OCI-LY1 (cell line): ENCODE results near the gene UQCR11.
A peak's percentile ranks its signal among the peaks of the same experiment; 100 is the strongest.

Experiments
- H2AFZ ChIP-seq: fragments of 200-600 bp; sonication (generic), shearing (Covaris generic); 2 replicates; pipeline ENCODE4 v1.6.0; 2014; ENCODE audit warnings: antibody characterized with exemption, mild to moderate bottlenecking, low read length
- H3F3A ChIP-seq: fragments of 200-600 bp; sonication (generic), shearing (Covaris generic); 2 replicates; pipeline ENCODE4 v1.6.0; 2014; ENCODE audit warnings: mild to moderate bottlenecking, antibody characterized with exemption, low read length, moderate library complexity; ENCODE audit not compliant: insufficient read depth
- H3K27ac ChIP-seq: fragments of 200-600 bp; sonication (generic); 2 replicates; pipeline ENCODE4 v1.5.1; 2014; ENCODE audit warnings: low read length, mixed run types, mild to moderate bottlenecking, low read depth; ENCODE audit not compliant: poor library complexity, severe bottlenecking
- H3K27me3 ChIP-seq: fragments of 200-600 bp; sonication (generic); 2 replicates; pipeline ENCODE4 v1.6.0; 2014; ENCODE audit warnings: antibody characterized with exemption, mild to moderate bottlenecking, low read length, moderate library complexity; ENCODE audit not compliant: insufficient read depth
- H3K36me3 ChIP-seq: fragments of 200-600 bp; sonication (generic); 2 replicates; pipeline ENCODE4 v1.6.1; 2014; ENCODE audit warnings: mild to moderate bottlenecking, antibody characterized with exemption, low read length, moderate library complexity, mixed read lengths; ENCODE audit not compliant: insufficient read depth
- H3K4me1 ChIP-seq: fragments of 200-600 bp; sonication (generic); 2 replicates; pipeline ENCODE4 v1.5.1; 2014; ENCODE audit warnings: mild to moderate bottlenecking, low read length, moderate library complexity; ENCODE audit not compliant: insufficient read depth, severe bottlenecking
- H3K4me2 ChIP-seq: fragments of 200-600 bp; sonication (generic), shearing (Covaris generic); 2 replicates; pipeline ENCODE4 v1.6.1; 2014; ENCODE audit warnings: low read length
- H3K4me3 ChIP-seq: fragments of 200-600 bp; sonication (generic); 2 replicates; pipeline ENCODE4 v1.5.1; 2014; ENCODE audit warnings: low read length, low read depth, mild to moderate bottlenecking, mixed read lengths; ENCODE audit not compliant: poor library complexity, severe bottlenecking
- H3K79me2 ChIP-seq: fragments of 200-600 bp; shearing (Covaris generic); 2 replicates; pipeline ENCODE4 v1.6.1; 2016; ENCODE audit warnings: mixed run types, low read length, mixed read lengths; ENCODE audit not compliant: insufficient read depth
- H3K9ac ChIP-seq: fragments of 200-600 bp; sonication (generic), shearing (Covaris generic); 2 replicates; pipeline ENCODE4 v1.6.1; 2014; ENCODE audit warnings: mild to moderate bottlenecking, low read length, mixed read lengths
- H3K9me2 ChIP-seq: fragments of 200-600 bp; sonication (generic), shearing (Covaris generic); 2 replicates; pipeline ENCODE4 v1.6.1; 2014; ENCODE audit warnings: low read depth, mild to moderate bottlenecking, low read length, mixed read lengths
- H3K9me3 ChIP-seq: fragments of 200-600 bp; shearing (Covaris generic); 2 replicates; pipeline ENCODE4 v1.6.1; 2014; ENCODE audit warnings: low read length, mixed read lengths
- H4K20me1 ChIP-seq: fragments of 200-600 bp; sonication (generic), shearing (Covaris generic); 2 replicates; pipeline ENCODE4 v1.6.0; 2016; ENCODE audit warnings: mild to moderate bottlenecking, low read length; ENCODE audit not compliant: insufficient read depth
- CTCF ChIP-seq: fragments of 200-600 bp; sonication (generic), shearing (Covaris generic); IDR thresholded peaks from 2 replicates; pipeline ENCODE4 v1.5.1; 2017; ENCODE audit warnings: mild to moderate bottlenecking, antibody characterized with exemption, low read length, moderate library complexity, mixed read lengths
- EZH2 ChIP-seq: fragments of 200-600 bp; sonication (generic), shearing (Covaris generic); IDR thresholded peaks from 2 replicates; pipeline ENCODE4 v1.8.0; 2017; ENCODE audit warnings: borderline replicate concordance, mixed run types, mild to moderate bottlenecking, antibody characterized with exemption, low read length, moderate library complexity, mixed read lengths

UQCR11 gene

GRCh38 chr19:1591421-1592023 is 13.7 kb downstream of the UQCR11 start:
- no peak for TF ChIP-seq CTCF
- TF ChIP-seq EZH2: no peak
- no peaks in the 10 kb centered on the region for H3K9me2 ChIP-seq
- H4K20me1 ChIP-seq: no peaks in the 10 kb centered on the region
- H3K36me3 ChIP-seq: peaks cover 44% of the 10 kb centered on the region; the same call in 1 of the 2 replicates
- peak overlapping the region; percentile 99 for H3K4me3 ChIP-seq
- no peaks in the 10 kb centered on the region for H3K9me3 ChIP-seq
- peak overlapping the region; percentile 92 for H3K27ac ChIP-seq
- peak overlapping the region; percentile 100 for H3K9ac ChIP-seq
- H3F3A ChIP-seq: 0 out of 2 replicates have a peak, but pooled peaks cover 4% of the 10 kb centered on the region
- H3K4me2 ChIP-seq: peak overlapping the region; percentile 99
- no peaks in the 10 kb centered on the region for H3K27me3 ChIP-seq
- H2AFZ ChIP-seq: no peak overlapping the region
- peaks cover 28% of the 10 kb centered on the region for H3K4me1 ChIP-seq
- H3K79me2 ChIP-seq: peaks cover 49% of the 10 kb centered on the region

- Histone ChIP-seq H3K4me2 (peak overlapping the region; percentile 99), H3K27me3 (no peaks in the 10 kb centered on the region), H3K4me3 (peak overlapping the region; percentile 99), H3K27ac (peak overlapping the region; percentile 92), H3K9me3 (no peaks in the 10 kb centered on the region), H3K4me1 (peaks cover 28% of the 10 kb centered on the region), H3F3A (0 out of 2 replicates have a peak, but pooled peaks cover under 1% of the 10 kb centered on the region), H2AFZ (no peak overlapping the region), H4K20me1 (no peaks in the 10 kb centered on the region), H3K9ac (peak overlapping the region; percentile 100), H3K36me3 (peaks cover 47% of the 10 kb centered on the region), H3K9me2 (no peaks in the 10 kb centered on the region), H3K79me2 (peaks cover 51% of the 10 kb centered on the region)
- TF ChIP-seq CTCF (peak; percentile 57), EZH2 (no peak)
Observed at GRCh38 chr19:1590641-1591397, 14.4 kb downstream of the UQCR11 start.

GRCh38 chr19:1587872-1588271 is 17.4 kb downstream of the UQCR11 start:
- no peak overlapping the region for H3K9ac ChIP-seq
- no peaks in the 10 kb centered on the region for H3K9me3 ChIP-seq
- H3K4me2 ChIP-seq: no peak overlapping the region
- H3F3A ChIP-seq: no peaks in the 10 kb centered on the region
- H3K27ac ChIP-seq: no peak overlapping the region
- H2AFZ ChIP-seq: no peak overlapping the region
- H3K27me3 ChIP-seq: no peaks in the 10 kb centered on the region
- no peak for TF ChIP-seq CTCF
- H3K4me3 ChIP-seq: no peak overlapping the region
- no peaks in the 10 kb centered on the region for H4K20me1 ChIP-seq
- H3K4me1 ChIP-seq: peaks cover 20% of the 10 kb centered on the region
- H3K9me2 ChIP-seq: no peaks in the 10 kb centered on the region
- H3K36me3 ChIP-seq: peaks cover 67% of the 10 kb centered on the region
- peaks cover 57% of the 10 kb centered on the region for H3K79me2 ChIP-seq
